ENCODE results near the gene CLEC11A.
"Not testable (repeated sequence)": the region's sequence is repeated elsewhere in the genome, so short reads cannot be mapped to it uniquely, and the experiment has no call there.

CLEC11A gene

DNA sequence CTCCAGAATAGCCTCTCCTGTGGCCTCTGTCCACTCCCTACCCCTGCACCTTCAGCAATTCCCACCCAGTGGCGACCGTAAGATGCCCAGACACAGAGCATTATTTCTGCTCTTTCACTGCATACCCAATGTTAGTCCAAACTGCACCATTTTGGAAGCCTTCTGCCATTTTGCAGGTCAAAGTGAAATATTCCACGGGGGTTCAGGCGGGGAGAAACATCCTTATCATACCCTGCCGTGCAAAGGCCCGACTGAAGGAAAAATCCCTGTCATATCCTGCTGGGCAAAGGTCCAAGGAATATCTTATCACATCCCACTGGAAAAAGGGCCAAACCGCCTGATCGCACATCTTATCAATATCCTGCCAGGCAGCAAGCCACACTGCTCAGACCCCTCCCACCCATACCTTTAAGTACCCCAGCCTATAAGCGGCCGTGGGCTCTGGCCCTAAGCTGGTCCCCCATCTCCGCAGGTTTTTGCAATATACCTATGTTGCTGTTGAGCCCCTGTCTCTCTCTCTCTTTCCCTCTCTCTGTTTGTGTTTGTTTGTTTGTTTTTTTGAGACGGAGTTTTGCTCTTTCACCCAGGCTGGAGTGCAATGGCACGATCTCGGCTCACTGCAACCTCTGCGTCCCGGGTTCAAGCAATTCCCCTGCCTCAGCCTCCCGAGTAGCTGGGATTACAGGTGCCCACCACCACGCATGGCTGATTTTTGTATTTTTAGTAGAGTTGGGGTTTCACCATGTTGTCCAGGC is 18.2 kb downstream of the CLEC11A start:
- H3K9ac ChIP-seq (ENCODE audit: low read length): no peak overlapping the region
- TF ChIP-seq EZH2phosphoT487 (IDR thresholded peaks at IDR 0.05; ENCODE audit: low read depth): no peak
- TF ChIP-seq, protein P1, sequence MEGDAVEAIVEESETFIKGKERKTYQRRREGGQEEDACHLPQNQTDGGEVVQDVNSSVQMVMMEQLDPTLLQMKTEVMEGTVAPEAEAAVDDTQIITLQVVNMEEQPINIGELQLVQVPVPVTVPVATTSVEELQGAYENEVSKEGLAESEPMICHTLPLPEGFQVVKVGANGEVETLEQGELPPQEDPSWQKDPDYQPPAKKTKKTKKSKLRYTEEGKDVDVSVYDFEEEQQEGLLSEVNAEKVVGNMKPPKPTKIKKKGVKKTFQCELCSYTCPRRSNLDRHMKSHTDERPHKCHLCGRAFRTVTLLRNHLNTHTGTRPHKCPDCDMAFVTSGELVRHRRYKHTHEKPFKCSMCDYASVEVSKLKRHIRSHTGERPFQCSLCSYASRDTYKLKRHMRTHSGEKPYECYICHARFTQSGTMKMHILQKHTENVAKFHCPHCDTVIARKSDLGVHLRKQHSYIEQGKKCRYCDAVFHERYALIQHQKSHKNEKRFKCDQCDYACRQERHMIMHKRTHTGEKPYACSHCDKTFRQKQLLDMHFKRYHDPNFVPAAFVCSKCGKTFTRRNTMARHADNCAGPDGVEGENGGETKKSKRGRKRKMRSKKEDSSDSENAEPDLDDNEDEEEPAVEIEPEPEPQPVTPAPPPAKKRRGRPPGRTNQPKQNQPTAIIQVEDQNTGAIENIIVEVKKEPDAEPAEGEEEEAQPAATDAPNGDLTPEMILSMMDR (IDR thresholded peaks at IDR 0.05; ENCODE audit: low read depth, low read length): no peak
- H3K9me3 ChIP-seq (ENCODE audit: insufficient read depth, low read length): no peaks in the 10 kb centered on the region
- no peak overlapping the region for H3K4me2 ChIP-seq (ENCODE audit: low read length)
- H3K27ac ChIP-seq (ENCODE audit: low read length): no peak overlapping the region
- no peak overlapping the region for H2AFZ ChIP-seq (ENCODE audit: low read depth, low read length)
- no peaks in the 10 kb centered on the region for H3K4me1 ChIP-seq (ENCODE audit: low read length)
- H3K27me3 ChIP-seq (ENCODE audit: low read depth, low read length): peaks cover 11% of the 10 kb centered on the region; the same call in 1 of the 2 replicates
- no peaks in the 10 kb centered on the region for H3K79me2 ChIP-seq (ENCODE audit: low read length)
- no peaks in the 10 kb centered on the region for H3K36me3 ChIP-seq (replicated peaks; ENCODE audit: low read depth, low read length)
- no peak overlapping the region for H3K4me3 ChIP-seq (ENCODE audit: low read length)
- no peaks in the 10 kb centered on the region for H4K20me1 ChIP-seq (ENCODE audit: insufficient read depth, low read length)

DNA sequence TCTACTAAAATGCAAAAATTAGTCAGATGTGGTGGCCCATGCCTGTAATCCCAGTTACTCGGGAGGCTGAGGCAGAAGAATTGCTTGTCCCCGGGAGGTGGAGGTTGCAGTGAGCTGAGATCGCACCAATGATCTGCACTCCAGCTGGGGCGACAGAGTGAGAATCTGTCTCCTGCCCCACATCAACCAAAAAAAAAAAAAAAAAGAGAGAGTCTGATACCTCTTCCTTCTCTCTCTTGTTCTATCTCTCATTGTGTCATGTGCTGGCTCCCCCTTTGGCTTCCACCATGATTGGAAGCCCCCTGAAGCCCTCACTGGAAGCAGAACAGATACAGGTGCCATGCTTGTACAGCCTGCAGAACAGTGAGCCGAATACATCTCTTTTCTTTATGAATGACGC is 20.4 kb downstream of the CLEC11A start:
- Histone ChIP-seq H3K4me1 (ENCODE audit: low read length) (no peaks in the 10 kb centered on the region), H3K9ac (ENCODE audit: low read length) (no peak overlapping the region), H4K20me1 (ENCODE audit: insufficient read depth, low read length) (no peaks in the 10 kb centered on the region), H3K4me3 (ENCODE audit: low read length) (no peak overlapping the region), H3K4me2 (ENCODE audit: low read length) (no peak overlapping the region), H3K27me3 (ENCODE audit: low read depth, low read length) (peaks cover 11% of the 10 kb centered on the region; the same call in 1 of the 2 replicates), H3K27ac (ENCODE audit: low read length) (no peak overlapping the region), H3K79me2 (ENCODE audit: low read length) (no peaks in the 10 kb centered on the region), H2AFZ (ENCODE audit: low read depth, low read length) (no peak overlapping the region), H3K9me3 (ENCODE audit: insufficient read depth, low read length) (no peaks in the 10 kb centered on the region), H3K36me3 (replicated peaks; ENCODE audit: low read depth, low read length) (no peaks in the 10 kb centered on the region)
- TF ChIP-seq, protein P1 (IDR thresholded peaks at IDR 0.05; ENCODE audit: low read depth, low read length): no peak
- no peak for TF ChIP-seq EZH2phosphoT487 (IDR thresholded peaks at IDR 0.05; ENCODE audit: low read depth)

DNA sequence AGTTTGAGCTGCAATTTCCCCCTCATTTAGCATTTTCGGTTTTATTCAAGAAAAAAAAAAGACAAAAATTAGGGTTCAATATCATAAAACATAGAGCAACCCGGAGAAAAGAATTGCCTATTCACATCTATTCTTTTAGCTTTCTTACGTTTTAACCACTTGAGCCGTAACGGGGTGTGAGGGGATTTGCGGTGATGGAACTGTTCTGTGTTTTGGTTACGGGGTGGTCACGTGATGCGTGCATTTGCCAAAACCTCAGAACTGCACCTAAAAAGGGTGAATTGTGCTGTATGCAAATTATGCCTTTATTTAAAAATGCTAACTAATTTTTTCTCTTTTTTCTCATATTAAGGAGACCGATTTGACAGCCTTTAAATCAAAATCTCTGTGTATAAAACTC is 22.1 kb downstream of the CLEC11A start:
- no peaks in the 10 kb centered on the region for H4K20me1 ChIP-seq (ENCODE audit: insufficient read depth, low read length)
- H3K4me1 ChIP-seq (ENCODE audit: low read length): no peaks in the 10 kb centered on the region
- no peaks in the 10 kb centered on the region for H3K9me3 ChIP-seq (ENCODE audit: insufficient read depth, low read length)
- H3K27me3 ChIP-seq (ENCODE audit: low read depth, low read length): peaks cover 11% of the 10 kb centered on the region; the same call in 1 of the 2 replicates
- H2AFZ ChIP-seq (ENCODE audit: low read depth, low read length): no peak overlapping the region
- H3K4me2 ChIP-seq (ENCODE audit: low read length): no peak overlapping the region
- H3K4me3 ChIP-seq (ENCODE audit: low read length): no peak overlapping the region
- TF ChIP-seq EZH2phosphoT487 (IDR thresholded peaks at IDR 0.05; ENCODE audit: low read depth): no peak
- TF ChIP-seq, protein P1 (IDR thresholded peaks at IDR 0.05; ENCODE audit: low read depth, low read length): no peak
- H3K9ac ChIP-seq (ENCODE audit: low read length): no peak overlapping the region
- no peaks in the 10 kb centered on the region for H3K79me2 ChIP-seq (ENCODE audit: low read length)
- H3K27ac ChIP-seq (ENCODE audit: low read length): no peak overlapping the region
- H3K36me3 ChIP-seq (replicated peaks; ENCODE audit: low read depth, low read length): no peaks in the 10 kb centered on the region

DNA sequence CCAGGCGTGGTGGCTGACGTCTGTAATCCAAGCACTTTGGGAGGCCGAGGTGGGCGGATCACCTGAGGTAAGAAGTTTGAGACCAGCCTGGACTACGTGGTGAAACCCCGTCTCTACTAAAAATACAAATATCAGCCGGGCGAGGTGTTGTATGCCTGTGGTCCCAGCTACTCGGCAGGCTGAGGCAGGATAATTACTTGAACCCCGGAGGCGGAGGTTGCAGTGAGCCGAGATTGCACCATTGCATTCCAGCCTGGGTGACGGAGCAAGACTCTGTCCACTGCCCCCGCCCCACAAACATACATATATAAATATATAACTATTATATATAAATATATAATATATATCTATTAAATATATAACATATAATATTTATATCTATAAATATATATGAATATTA is 24.0 kb downstream of the CLEC11A start:
- H3K27ac ChIP-seq (ENCODE audit: low read length); H3K79me2 ChIP-seq (ENCODE audit: low read length); H4K20me1 ChIP-seq (ENCODE audit: insufficient read depth, low read length); H3K4me1 ChIP-seq (ENCODE audit: low read length); H3K4me3 ChIP-seq (ENCODE audit: low read length); H3K27me3 ChIP-seq (ENCODE audit: low read depth, low read length); H3K9ac ChIP-seq (ENCODE audit: low read length); H2AFZ ChIP-seq (ENCODE audit: low read depth, low read length); H3K36me3 ChIP-seq (replicated peaks; ENCODE audit: low read depth, low read length); H3K4me2 ChIP-seq (ENCODE audit: low read length); H3K9me3 ChIP-seq (ENCODE audit: insufficient read depth, low read length): not testable (repeated sequence)

Measured in OCI-LY3 (cell line).